RPMI8226 (cell line): Measurements from ENCODE around the gene CA5A.
"Not testable (repeated sequence)": the region's sequence is repeated elsewhere in the genome, so short reads cannot be mapped to it uniquely, and the experiment has no call there.

Experiments used
- DNase-seq: peaks from one replicate; pipeline ENCODE4 v3.0.0-alpha.2; 2015

CA5A gene

GRCh38 chr16:87922250-87922871 lies 14.0 kb downstream of the CA5A start:
- no peak for DNase-seq

GRCh38 chr16:87921236-87921773 lies 15.0 kb downstream of the CA5A start:
- no peak for DNase-seq

- DNase-seq: no peak
Measured at GRCh38 chr16:87919681-87919994, 16.7 kb downstream of the CA5A start.

GRCh38 chr16:87918866-87919680 lies 17.3 kb downstream of the CA5A start:
- peak; percentile 54 for DNase-seq

GRCh38 chr16:87918338-87918737 lies 18.0 kb downstream of the CA5A start:
- no peak for DNase-seq

GRCh38 chr16:87917503-87917902 lies 18.8 kb downstream of the CA5A start:
- no peak for DNase-seq

GRCh38 chr16:87914812-87915211 lies 21.5 kb downstream of the CA5A start:
- no peak for DNase-seq

- not testable (repeated sequence) for DNase-seq
Measured at GRCh38 chr16:87914021-87914725, 22.2 kb downstream of the CA5A start.

GRCh38 chr16:87912691-87913090 lies 23.6 kb downstream of the CA5A start:
- not testable (repeated sequence) for DNase-seq

- not testable (repeated sequence) for DNase-seq
Measured at GRCh38 chr16:87911106-87911763, 25.1 kb downstream of the CA5A start.

GRCh38 chr16:87909203-87909935 lies 27.0 kb downstream of the CA5A start:
- DNase-seq: peak; percentile 69

GRCh38 chr16:87908101-87908500 lies 28.2 kb downstream of the CA5A start:
- DNase-seq: not testable (repeated sequence)

- DNase-seq: not testable (repeated sequence)
Measured at GRCh38 chr16:87905521-87905920, 30.8 kb downstream of the CA5A start.

GRCh38 chr16:87904963-87905362 lies 31.4 kb downstream of the CA5A start:
- not testable (repeated sequence) for DNase-seq

GRCh38 chr16:87900489-87900888 lies 35.8 kb downstream of the CA5A start:
- DNase-seq: not testable (repeated sequence)

- DNase-seq: no peak
Measured at GRCh38 chr16:87897521-87898505, 38.5 kb downstream of the CA5A start.

- not testable (repeated sequence) for DNase-seq
Measured at GRCh38 chr16:87896924-87897520, 39.3 kb downstream of the CA5A start.

GRCh38 chr16:87896176-87896890 lies 40.0 kb downstream of the CA5A start:
- not testable (repeated sequence) for DNase-seq

- DNase-seq: no peak
Measured at GRCh38 chr16:87895641-87896141, 40.6 kb downstream of the CA5A start.

GRCh38 chr16:87894005-87894404 lies 42.3 kb downstream of the CA5A start:
- not testable (repeated sequence) for DNase-seq
